GM12878 (cell line): ENCODE measurements around the gene INPP5D. TPM values are rescaled to one million over a fixed set of nuclear protein-coding genes. Genes with fewer than 3 reads are reported as not detected.

Experiments used
- BCL11A ChIP-seq: IDR thresholded peaks from 2 replicates; pipeline ENCODE4 v1.6.1; 2011; ENCODE audit warnings: low read depth, low read length
- EP300 ChIP-seq, 2 experiments: fragments of 150-350 bp in 1 of 2; IDR thresholded peaks; 2 replicates each; pipeline ENCODE4 v1.6.1; 2011 to 2012; ENCODE audit warnings: low read depth in 2 of 2, low read length in 2 of 2, borderline replicate concordance in 1 of 2, improper control_type of control experiment in 1 of 2, inconsistent platforms in 1 of 2; ENCODE audit not compliant: control insufficient read depth in 1 of 2
- GABPA ChIP-seq: IDR thresholded peaks from 2 replicates; pipeline ENCODE4 v1.6.1; 2014; ENCODE audit warnings: antibody characterized with exemption, low read depth, mild to moderate bottlenecking, inconsistent platforms
- IKZF2 ChIP-seq, 2 experiments: fragments of 450-650 bp; IDR thresholded peaks; 2 replicates each; pipeline ENCODE4 v1.6.1; 2017; ENCODE audit warnings: mild to moderate bottlenecking in 2 of 2, moderate library complexity in 2 of 2
- IRF4 ChIP-seq: IDR thresholded peaks from 2 replicates; pipeline ENCODE4 v1.6.1; 2011; ENCODE audit warnings: low read depth, low read length
- KLF5 ChIP-seq: fragments of 450-650 bp; IDR thresholded peaks from 2 replicates; pipeline ENCODE4 v1.6.1; 2014; ENCODE audit warnings: mild to moderate bottlenecking; ENCODE audit not compliant: partially characterized antibody
- MEF2B ChIP-seq: fragments of 450-650 bp; IDR thresholded peaks from 2 replicates; pipeline ENCODE4 v1.6.1; 2018; ENCODE audit warnings: mild to moderate bottlenecking, moderate library complexity; ENCODE audit not compliant: partially characterized antibody, poor library complexity, severe bottlenecking
- NR2F1 ChIP-seq: fragments of 450-650 bp; conservative IDR thresholded peaks from 2 replicates; pipeline ENCODE4 v1.6.1; 2017; ENCODE audit warnings: mild to moderate bottlenecking
- PKNOX1 ChIP-seq: fragments of 450-650 bp; IDR thresholded peaks from 2 replicates; pipeline ENCODE4 v1.6.1; 2016; ENCODE audit warnings: mild to moderate bottlenecking
- PRDM15 ChIP-seq: fragments of 450-650 bp; formaldehyde crosslinking; IDR thresholded peaks from 2 replicates; pipeline ENCODE4 v1.4.0; 2020; ENCODE audit warnings: mild to moderate bottlenecking, moderate library complexity
- RELA ChIP-seq: fragments of 450-650 bp; IDR thresholded peaks from 2 replicates; pipeline ENCODE4 v1.8.0; 2014; ENCODE audit warnings: borderline replicate concordance; ENCODE audit not compliant: partially characterized antibody
- SPI1 ChIP-seq: IDR thresholded peaks from 2 replicates; pipeline ENCODE4 v1.6.1; 2011; ENCODE audit warnings: low read depth, mild to moderate bottlenecking, low read length, moderate library complexity, borderline replicate concordance; ENCODE audit not compliant: insufficient read depth
- SRF ChIP-seq, 2 experiments: IDR thresholded peaks; 2 replicates each; pipeline ENCODE4 v1.6.1; 2011; ENCODE audit warnings: low read depth in 2 of 2, low read length in 2 of 2, mild to moderate bottlenecking in 1 of 2, moderate library complexity in 1 of 2
- STAT3 ChIP-seq: IDR thresholded peaks from 2 replicates; pipeline ENCODE4 v1.6.1; 2011; ENCODE audit warnings: low read depth, low read length, improper control_type of control experiment
- TBL1XR1 ChIP-seq: IDR thresholded peaks from 2 replicates; pipeline ENCODE4 v1.6.1; 2012; ENCODE audit warnings: low read depth, low read length, improper control_type of control experiment
- ZNF592 ChIP-seq: fragments of 450-650 bp; IDR thresholded peaks from 2 replicates; pipeline ENCODE4 v1.6.1; 2017; ENCODE audit warnings: mild to moderate bottlenecking, moderate library complexity
- polyA plus RNA-seq, 11 experiments: library from polyadenylated mRNA; depleted of rRNA in 4 of 11; unstranded in 6 of 11; stranded (reverse) in 5 of 11; fragments of >200 nt; fragmentation: Nextera tagmentation in 4 of 11; fragmentation: Illumina TruSeq in 1 of 11; extraction: Ambion mirVana in 4 of 11; extraction: Trizol in 1 of 11; gene quantifications; 1 replicate in 1 of 11; 2 replicates in 10 of 11; pipeline versions ENCODE4 v1.2.1 to v1.2.3, GENCODE V29; 2011 to 2016; ENCODE audit warnings: inconsistent platforms in 2 of 11, missing spikeins in 2 of 11, low read depth in 1 of 11
- total RNA-seq, 4 experiments: library from RNA; depleted of rRNA in 3 of 4; stranded (reverse); fragments of >200 nt in 3 of 4; fragmentation: Illumina TruSeq in 1 of 4; extraction: Trizol in 1 of 4; gene quantifications; 2 replicates each; pipeline versions ENCODE4 v1.2.1 to v1.2.3, GENCODE V29; 2013 to 2021

INPP5D gene
- total and polyA plus RNA-seq, 10 of the 15 experiments (the other 5 are each of a cell fraction or from before 2014, with no cell fraction given): 11.8 to 139 (median 88.8) TPM

- TF ChIP-seq SPI1: peak; percentile 93
- TF ChIP-seq PKNOX1: peak; percentile 56
- TF ChIP-seq STAT3: no peak
- TF ChIP-seq TBL1XR1: peak; percentile 92
- peak; percentile 23 for TF ChIP-seq KLF5
- TF ChIP-seq PRDM15 (CRISPR knock-in tag): 0 out of 2 replicates have a peak, but pooled peaks have one; percentile 63
- TF ChIP-seq BCL11A: peak; percentile 95
- TF ChIP-seq GABPA: no peak
- TF ChIP-seq IRF4: peak; percentile 84; the same call in 1 of the 2 replicates
- peak in 1 of 2 experiments; percentile 79; a peak in 2 of 4 replicates for TF ChIP-seq SRF (IDR thresholded peaks at IDR 0.05; ENCODE audit: low read depth in 2 of 2, low read length in 2 of 2)
- peak; percentile 96 for TF ChIP-seq MEF2B
- peak; percentile 98 for TF ChIP-seq IKZF2 (IDR thresholded peaks at IDR 0.05)
- peak; percentile 81 for TF ChIP-seq NR2F1
- TF ChIP-seq RELA: no peak
- TF ChIP-seq EP300 (IDR thresholded peaks at IDR 0.05; ENCODE audit: borderline replicate concordance in 1 of 2, control insufficient read depth in 1 of 2, low read depth in 2 of 2, low read length in 2 of 2): peak; percentile 95 to 99
- peak; percentile 14; the same call in 1 of the 2 replicates for TF ChIP-seq ZNF592
Observed at GRCh38 chr2:233082222-233082930, 22.2 kb downstream of the INPP5D start (continued).
